ENCODE data around the gene MPST.

DNA sequence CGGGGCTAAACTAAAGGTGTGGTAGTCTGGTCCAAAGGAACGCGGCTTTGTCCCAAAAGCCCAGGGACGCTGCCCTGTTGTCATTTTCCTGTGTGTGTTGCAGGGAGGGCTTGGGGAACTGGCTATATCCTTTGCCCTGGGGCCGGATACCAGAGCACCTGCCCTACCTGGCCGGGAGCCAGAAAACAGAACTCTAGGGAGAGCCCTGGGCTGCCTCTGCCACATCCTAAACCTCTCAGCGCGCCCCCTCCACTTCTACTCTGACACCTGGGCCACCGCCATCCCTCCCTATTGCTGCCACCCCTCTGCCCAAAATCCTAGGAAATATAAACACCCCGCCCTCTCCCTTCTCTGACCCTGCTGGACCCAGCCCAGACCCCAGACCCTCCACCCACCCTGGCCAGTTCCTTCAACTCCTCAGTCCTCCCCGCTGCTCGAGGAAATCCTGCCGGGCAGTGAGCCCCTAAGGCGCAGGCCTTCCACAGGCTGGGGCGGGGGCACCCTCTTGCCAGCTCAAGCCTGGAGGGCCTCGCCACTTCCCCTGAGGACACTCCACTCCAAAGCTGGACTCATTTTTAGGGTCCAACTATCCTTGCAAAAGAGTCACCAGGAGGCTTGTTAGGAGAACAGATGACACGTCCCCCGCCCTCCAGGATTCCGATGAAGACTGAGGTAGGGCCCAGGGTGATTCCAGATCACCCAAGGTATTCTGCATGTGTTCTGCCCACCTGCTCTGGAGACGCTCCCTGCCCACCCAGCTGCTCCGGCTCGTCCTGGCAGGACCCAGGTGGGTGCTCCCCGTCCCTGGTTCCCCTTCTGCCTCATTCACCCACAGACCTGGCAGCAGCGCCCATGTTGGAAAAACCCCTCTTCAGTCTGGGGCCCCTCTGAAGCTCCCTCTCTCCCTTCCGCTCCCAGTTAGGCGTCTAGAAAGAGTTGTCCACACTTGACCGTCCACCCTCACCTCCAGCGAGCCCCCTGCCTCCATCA, 44.2 kb downstream of the MPST start:
- TF ChIP-seq, protein P1, sequence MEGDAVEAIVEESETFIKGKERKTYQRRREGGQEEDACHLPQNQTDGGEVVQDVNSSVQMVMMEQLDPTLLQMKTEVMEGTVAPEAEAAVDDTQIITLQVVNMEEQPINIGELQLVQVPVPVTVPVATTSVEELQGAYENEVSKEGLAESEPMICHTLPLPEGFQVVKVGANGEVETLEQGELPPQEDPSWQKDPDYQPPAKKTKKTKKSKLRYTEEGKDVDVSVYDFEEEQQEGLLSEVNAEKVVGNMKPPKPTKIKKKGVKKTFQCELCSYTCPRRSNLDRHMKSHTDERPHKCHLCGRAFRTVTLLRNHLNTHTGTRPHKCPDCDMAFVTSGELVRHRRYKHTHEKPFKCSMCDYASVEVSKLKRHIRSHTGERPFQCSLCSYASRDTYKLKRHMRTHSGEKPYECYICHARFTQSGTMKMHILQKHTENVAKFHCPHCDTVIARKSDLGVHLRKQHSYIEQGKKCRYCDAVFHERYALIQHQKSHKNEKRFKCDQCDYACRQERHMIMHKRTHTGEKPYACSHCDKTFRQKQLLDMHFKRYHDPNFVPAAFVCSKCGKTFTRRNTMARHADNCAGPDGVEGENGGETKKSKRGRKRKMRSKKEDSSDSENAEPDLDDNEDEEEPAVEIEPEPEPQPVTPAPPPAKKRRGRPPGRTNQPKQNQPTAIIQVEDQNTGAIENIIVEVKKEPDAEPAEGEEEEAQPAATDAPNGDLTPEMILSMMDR (IDR thresholded peaks at IDR 0.05) = no peak
- no peak for TF ChIP-seq EZH2 (IDR thresholded peaks at IDR 0.05)
